GM21526 (cell line): Measurements from ENCODE around the gene KLHL10.

Experiments
- ATAC-seq: cut with Tn5 transposase; IDR thresholded peaks from one replicate; pipeline ENCODE4 v1.9.1; 2021; ENCODE audit warnings: moderate library complexity; ENCODE audit not compliant: unreplicated experiment, low FRiP score

Gene KLHL10

DNA sequence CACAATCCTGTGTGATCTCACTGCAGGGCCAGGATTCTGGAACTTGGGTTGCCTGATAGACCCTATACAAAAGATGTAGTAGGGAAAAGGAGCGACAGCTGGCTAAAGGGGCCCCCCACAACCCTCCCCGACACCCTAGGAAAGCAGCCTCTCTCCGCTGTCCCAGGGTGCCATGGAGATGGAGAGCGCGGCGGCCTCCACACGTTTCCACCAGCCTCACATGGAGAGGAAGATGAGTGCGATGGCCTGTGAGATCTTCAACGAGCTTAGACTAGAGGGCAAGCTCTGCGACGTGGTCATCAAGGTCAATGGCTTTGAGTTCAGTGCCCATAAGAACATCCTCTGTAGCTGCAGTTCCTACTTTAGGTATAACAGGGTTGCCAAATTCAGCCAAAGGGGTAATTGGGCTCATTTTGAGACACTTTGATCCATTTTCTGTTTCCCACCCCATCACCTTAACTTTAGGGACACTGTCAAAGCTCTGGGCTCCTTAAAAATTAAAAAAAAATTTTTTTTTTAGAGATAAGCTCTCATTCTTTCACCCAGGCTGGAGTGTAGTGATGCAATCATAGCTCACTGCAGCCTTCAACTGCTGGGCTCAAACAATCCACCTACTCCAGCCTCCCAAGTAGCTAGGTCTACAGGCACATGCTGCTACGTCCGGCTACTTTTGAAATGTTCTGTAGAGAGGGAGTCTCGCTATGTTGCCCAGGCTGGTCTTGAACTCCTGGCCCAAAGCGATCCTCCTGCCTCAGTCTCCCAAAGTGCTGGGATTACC lies at the start of gene KLHL10:
KLHL10 (plus strand) TSS at position 65 of the 778 bp plus-strand sequence; CDS start at position 173, 108 bp downstream.
- no peak for ATAC-seq

DNA sequence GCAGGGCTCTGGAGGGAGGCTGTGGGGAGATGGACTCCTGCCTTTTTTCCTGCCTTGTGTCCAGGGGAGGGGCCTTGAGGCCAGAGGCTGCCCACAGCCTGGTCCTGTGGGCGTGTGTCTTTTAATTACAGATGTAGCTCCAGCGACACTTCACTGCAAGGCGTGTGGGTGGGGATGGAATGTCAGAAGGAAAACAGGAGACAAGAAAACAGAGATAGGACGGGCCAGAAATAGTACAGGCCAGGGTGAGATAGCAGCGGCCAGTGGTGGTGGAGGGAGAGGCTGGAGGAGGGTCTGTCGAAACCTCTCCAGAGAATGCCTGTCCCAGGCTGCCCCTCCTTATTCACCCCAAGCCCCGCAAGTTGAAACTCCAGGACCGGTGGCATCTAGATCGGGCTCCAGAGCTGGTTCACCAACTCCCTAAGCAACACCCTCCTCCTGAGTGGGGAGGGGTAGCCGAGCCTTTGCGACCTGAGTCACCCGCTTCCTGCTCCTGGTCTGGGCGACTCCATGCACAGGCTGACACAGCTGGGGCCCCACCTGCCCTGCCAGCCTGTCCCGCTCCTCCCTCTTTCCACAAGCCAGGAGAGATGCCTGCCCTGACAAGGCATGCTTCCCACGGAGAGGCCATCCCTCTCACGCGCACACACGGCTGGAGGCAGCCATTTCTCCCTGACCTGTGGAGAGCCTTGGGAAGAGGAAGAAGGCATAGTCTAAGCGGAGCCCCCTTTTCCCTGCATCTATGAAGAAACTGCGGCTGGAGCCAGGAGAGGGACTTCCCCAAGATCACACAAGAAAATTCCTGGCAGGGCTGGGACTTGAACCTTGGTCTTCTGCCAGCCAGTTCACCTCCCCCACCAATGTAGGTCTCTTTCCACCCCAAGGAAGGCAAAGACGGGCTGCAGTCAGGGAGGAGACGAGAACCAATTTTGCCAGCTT lies 44.5 kb upstream of the KLHL10 start:
- ATAC-seq = no peak

DNA sequence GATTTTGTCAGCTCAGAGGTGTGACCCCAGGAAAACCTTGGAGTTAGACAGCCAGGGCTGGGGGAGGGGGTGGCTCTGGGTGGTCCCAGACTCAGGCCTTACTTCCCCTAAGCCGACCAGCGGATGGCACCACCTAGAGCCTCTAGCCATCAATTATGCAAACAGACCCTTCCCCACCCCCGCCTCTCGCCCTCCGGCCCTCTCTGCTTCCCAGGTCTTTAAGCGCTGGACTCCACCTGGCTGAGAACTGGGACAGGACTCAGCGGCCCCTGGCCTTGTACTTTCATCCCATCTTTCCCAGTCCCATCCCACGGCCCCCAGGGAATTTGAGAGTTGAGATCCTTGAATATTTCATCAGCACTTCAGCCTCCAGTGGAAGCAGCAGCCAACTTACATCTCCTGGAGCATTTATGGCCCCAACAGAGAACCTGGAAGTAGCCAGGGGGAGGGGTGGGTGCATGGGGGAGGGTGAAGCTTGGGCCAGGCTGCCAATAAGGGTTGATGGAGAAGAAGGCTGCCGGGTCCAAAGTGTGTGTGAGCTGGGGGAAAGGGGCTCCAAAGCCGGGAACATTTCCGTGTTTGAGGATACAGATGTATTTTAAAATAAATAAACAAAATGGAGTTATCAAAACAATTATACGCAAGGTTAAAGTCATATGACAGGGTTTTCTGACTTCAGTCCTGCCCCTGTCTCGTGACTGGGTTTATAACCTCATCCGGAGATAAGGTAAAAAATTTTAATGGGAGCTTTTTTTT lies 43.7 kb upstream of the KLHL10 start:
- no peak for ATAC-seq

DNA sequence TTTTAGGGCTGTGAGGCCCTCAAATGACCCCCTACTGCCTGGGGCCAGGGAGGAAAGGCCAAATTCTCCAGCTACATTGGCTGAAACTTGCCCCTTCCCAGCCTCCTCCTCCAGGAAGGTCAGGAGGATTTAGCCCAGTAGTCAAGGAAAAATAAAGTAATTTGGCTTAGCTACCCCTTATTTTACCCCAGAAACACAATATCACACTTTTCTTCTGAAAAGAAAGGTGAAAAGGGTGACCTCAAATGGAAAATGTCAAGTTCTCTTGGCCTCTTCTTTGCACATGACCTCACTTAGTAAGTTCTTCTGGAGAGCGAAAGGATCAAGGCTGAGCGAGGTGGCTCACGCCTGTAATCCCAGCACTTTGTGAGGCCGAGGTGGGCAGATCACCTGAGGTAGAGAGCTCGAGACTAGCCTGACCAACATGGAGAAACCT lies 43.1 kb upstream of the KLHL10 start:
- ATAC-seq = no peak

DNA sequence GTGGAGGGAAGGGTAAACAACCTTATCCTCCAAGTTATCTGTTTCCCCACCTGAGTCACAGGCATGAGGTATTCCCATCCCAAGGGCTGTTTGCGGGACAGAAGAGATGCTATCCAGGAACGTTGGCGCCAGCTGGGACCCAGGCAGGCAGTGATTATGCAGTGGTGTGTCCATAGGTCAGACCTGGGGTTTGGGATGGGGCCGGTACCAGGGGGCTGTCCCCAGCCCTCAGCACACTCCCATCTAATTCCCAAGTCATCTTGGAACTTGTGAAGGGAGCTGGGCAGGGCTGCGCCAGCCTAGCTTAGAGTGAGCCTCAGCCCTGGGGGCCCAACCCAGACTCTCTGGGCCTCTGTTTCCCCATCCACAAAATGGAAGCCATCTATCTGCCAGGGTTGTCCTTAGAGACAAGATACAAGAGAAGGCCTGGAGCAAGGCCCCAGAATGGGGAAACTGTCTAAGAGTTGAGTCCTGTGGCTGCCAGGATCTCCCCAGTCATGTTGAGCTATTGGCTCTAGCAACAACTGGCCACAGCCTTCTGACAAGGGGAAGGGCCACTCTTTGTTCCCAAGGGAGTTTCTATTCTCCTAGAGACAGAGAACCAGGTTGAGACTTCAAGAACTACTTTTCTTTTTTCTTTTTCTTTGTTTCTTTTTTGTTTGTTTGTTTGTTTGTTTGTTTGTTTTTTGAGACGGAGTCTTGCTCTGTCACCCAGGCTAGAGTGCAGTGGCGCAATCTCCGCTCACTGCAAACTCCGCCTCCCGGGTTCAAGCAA lies 41.3 kb upstream of the KLHL10 start:
- ATAC-seq = no peak

DNA sequence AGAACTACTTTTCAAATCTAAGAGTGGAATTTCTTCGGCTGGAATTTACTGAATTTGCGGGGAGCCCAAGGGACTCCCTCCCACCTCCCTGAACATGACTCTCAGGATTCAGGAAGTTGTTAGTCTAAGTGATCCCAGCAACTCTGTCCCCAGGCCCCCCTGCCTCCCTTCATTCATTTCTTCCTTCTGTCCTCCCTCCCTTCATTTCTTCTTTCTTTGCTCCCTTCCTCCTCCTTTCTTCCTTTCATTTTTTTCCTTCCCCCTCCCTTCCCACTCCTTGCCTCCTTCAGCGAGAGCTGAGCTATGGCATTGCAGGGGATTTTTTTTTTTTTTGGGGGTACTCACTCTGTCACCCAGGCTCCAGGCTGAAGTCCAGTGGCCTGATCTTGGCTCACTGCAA lies 40.2 kb upstream of the KLHL10 start:
- ATAC-seq = no peak

DNA sequence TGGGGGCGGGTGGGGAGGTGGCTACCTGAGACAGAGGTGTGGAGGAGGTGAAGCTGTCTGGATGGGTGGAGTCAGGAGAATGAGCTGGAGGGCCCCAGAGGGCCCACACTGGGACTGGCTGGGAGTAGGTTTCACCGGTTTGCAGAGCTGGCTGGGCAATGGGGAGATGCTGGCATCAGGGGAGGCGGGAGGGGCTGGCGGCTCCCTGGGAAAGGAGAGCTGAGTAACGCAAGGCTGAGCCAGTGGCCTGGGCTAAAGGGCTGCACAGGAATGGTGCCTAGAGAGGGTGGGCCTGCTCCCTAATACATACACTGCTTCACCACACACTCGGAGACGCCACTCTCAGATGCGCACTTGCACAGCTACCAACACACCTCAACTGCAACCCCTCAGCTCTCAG lies 38.3 kb upstream of the KLHL10 start:
- ATAC-seq = no peak

DNA sequence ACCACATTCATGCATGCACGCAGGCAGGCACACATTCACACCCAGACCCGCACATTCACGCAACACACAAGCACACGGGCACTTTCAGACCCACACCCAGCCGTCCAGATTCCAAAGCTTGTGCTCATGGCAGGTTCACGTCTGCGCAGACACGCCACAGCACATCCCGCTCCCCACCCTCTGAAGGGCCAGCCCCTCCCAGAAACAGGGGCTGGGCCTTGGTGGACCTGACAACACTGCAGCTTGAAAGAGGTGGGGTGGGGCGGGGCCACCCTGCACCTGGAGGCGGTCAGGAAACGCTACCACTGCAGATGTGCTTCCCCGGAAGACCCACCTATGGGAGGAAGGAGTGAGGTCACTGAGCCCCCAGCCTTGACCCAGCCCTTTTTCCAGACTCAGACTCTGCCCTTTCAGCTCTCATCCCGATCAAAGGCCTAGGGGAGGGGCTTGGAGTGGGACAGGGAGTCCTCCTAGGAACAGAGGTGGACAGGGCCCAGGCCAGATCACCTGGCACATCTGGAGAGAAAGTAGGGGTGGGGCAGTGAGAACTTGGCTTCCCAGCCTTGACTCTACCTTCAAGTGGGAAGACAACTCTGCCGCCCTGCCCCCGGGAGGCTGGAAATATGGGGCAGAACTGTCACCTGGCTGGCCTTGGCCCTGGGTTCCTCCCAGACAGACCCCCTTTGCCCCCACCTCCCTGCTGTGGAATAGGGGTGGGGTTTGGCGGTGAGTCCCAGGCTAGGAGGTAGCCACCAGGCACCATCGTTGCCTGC lies 36.8 kb upstream of the KLHL10 start:
- ATAC-seq = no peak

DNA sequence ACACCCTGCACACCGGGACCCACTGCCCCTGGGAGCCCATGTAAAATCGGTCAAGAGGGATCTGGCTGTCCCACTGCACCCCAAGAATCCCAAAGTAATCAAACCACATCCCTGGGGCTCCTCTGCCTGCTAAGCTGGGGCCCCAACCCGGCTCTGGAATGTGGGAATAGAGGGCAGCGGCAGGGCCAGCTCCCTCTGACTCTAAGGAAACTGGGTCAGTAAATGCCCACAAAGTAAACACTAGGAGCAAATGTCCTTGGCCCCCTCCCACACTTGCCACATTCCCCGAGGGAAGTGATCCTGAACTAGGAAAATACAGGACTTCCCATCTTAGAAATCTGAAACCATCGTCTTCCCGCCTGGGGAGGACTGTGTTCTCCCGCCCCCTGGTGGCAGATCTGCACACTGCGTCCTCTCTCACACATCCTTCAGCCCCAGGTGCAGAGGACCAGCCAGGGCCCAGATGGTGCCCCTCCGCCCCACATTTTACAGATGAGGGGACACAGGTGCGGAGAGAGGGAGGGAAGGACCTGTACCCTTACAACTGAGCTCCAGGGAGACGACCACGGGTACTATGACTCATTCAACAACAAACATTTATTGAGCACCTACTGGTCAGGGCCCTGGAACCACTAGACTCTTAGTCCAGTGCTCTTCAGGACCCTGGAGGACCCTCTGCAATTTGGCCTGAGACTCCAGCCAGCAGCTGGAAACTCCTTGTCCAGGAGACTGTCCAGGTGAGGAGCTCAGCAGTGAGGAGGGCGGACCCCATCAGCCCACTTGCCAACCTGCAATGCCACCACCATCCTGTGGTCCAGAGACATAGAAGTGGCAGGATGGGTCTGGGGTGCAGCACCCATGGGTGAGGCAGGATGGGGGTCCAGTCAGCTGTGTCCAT lies 36.0 kb upstream of the KLHL10 start:
- ATAC-seq = no peak

DNA sequence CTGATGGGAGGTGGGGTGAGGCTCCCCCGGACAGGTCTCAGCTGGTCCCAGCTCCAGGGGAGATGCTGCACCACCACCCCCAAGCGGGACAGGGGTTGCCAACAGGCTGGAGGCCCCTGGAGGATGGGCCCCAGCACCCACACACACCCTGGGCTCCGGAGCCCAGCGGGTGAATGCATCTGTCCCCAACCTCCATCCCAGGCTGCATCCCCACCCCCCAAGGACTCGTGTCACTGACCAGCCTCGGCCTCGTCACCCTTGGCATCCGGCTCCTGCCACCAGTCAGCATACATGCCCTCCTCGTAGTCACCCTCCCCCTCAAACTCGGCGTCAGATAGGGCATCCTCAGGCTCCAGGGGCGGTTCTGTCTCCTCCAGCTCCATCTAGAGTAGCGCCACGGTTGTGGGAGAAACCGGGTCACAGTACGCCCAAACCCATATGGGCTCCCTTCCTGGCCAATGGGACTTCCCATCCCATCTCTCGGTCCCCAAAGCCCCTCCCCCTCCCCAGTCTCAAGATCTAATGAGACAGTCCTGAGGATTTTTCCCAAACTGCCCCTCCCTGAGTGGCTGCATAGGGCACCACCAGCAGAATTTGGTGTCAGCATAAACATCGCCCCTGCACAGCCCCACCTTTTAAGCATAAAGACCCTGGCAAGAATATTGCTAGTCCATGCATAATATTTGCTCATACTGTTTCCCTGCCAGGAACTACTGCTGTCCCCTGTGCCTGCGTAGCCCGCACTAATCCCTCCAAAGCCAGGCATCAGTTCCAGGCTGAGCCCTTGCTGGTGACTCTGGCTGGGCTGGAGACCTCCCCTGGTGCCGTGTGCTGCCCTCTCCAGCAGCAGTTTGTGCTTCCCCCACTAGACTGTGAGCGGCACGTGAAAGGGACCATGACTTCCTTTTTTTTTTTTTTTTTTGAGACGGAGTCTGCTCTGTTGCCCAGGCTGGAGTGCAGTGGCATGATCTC lies 34.3 kb upstream of the KLHL10 start:
- ATAC-seq = no peak

DNA sequence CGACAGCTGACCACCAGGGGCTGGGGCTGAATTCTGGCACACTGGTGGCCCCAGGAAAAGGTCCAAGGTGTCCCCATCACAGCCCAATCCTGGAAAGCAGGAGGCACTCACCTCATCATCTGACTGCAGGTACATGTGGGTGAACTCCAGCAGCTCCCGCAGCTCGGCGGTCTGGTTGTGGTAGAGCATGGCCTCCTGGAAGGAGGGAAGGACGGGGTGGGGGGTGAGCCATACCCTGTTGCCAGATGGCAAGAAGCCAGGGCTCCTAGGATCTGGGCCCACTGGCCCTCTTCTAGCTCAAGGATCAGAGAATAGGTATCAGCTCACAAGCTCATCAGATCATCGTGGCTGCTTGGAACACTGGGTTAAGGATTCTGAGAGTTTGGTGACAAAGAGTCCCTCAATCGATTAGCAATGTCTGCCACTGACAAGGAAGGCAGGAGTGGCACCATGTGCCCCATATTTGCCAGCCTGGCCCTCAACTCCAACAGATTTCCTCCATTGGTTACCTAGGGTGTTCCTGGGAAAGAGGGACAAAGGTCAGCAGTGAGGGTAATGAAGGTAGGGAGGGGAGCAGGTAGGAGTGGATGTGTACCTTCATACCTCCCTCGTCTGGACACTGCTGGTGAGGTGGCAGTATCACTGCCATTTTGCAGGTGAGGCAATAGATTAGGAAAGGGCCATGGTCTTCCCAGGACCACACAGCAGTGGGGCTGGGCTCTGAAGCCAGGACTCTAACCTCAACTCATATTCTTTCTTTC lies 30.8 kb upstream of the KLHL10 start:
- ATAC-seq = no peak

DNA sequence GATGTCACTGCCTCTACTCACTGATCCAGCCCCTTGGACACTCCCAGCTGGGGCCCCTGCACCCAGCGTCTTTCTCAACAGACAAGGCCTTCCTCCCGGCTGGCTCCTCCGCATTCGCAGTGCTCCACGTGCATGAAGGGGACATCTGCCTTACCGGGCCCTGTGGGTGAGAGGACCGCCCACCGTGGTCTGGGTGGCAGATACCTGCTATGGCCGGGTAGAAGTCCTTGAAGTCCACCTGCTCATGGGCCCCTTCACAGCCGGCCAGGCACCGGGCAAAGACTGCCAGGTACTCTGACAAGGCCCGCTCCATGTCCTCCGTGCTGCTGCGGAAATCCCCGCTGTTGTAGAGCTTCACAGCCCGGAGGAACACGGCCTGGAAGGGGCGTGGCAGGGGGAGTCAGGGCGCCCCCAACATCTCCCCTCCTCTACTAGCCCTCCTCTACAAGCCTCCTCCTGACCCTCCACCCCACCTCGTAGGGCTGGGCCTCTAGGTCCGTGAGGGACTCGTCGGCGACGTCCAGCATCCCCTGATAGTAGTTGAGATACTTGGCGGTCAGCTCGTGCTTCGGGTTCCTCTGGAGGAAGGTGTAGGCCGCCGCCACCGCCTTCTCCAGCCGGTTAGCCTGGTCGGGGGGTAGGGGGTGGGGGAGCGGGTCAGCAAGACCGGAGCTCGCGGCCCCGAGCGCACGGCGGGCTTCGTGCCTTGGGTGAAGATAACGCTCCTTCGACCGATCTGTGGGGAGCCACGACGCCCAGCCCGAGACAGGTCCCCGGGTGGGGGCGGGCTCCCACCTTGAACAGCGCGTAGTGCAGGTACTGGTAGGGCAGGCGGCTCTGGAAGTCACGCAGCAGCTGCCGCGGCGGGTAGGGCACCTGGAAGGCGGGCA lies 26.7 kb upstream of the KLHL10 start:
- no peak for ATAC-seq

DNA sequence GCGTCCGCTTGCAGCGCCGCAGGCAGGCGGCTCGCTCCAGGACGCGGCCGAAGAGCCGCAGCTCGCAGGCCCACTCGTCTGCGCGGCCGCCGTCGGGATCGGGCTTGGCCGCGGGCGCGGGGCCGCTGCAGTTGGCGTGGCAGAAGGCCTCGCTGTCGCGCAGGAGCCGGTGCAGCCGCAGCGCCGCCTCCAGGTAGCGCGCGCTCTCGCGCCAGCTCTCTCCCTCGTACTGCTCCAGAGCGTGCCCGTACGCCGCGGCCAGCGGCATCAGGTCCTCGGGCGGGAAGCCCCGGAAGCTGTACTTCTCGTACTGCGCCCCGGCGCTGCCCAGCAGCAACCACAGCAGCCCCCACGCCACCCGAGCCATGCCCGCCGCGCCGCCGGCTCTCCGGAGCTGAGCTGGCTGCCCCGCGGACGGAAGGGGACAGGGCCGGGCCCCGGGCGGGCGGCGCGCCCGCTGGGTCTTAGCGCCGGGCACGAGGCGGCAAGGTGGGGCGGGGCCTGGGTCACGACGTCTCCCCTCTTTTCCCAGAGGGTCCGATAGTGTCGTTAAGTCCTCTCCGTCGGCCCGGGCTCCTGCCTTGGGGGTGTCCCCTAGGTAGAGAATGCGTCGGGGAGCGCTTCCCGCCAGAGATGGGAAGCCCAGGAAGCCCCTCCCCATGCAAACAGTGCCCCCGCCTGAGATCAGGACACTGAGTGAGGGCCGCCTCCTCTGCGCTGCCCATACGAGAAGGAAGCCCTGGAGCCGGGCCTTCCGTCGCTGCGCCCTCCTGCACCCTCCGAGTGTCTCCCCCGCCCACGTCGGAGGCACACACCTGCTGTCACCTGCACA lies 25.9 kb upstream of the KLHL10 start, which contains the start of gene P3H4:
P3H4 (minus strand) TSS at position 401 of the 832 bp plus-strand sequence; CDS start at position 367, 34 bp downstream.
- peak; percentile 61 for ATAC-seq

DNA sequence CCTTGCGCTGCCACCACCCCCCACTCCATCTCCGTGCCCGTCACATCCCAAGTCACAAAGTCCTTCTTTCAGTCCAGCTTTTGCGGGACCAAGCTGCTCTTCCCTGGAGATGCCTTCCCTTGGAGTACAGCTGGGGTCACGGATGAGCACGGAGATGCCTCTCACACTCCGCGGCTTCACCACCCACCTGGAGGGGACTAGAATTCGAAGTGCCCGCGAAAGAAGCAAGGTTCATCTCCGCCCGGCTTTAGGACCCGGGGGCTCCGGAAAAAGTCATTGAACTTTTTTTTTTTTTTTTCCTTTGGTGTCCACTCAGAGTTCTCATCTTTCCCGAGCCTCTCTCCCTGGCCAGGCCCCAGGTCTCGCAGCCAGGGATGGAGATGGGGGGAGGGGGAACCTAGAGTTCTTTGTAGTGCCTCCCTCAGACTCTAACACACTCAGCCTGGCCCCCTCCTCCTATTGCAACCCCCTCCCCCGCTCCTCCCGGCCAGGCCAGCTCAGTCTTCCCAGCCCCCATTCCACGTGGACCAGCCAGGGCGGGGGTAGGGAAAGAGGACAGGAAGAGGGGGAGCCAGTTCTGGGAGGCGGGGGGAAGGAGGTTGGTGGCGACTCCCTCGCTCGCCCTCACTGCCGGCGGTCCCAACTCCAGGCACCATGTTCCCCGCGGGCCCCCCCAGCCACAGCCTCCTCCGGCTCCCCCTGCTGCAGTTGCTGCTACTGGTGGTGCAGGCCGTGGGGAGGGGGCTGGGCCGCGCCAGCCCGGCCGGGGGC lies 25.1 kb upstream of the KLHL10 start, which contains the start of gene FKBP10:
FKBP10 (plus strand) TSS at position 624 of the 771 bp plus-strand sequence; CDS start at position 655, 31 bp downstream.
- ATAC-seq = no peak
